GM19023 (cell line): Measurements from ENCODE around the gene MCF2.

Experiments used
- ATAC-seq: cut with Tn5 transposase; IDR thresholded peaks from one replicate; pipeline ENCODE4 v1.9.1; 2021; ENCODE audit warnings: mild to moderate bottlenecking, moderate library complexity; ENCODE audit not compliant: unreplicated experiment

Gene MCF2

DNA sequence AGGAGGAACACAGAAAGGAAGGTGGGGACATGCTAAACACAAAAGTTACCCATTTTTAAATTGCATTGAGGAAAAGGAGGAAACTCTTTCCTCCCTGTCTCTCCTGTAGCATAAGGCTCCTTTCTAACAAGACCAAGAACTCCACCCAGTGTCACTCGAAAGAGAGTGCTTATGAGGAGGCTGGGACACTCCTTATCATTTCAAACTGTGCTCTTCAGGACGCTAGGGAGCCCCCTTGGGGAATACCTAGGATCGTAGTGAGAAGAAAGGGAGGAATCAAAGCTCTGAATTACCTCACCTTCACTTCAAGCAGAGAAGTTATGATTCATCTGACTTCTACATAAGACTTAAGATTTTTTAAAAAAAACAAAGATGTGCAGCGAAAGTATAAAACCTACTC lies 111.9 kb downstream of the MCF2 start:
- no peak for ATAC-seq

DNA sequence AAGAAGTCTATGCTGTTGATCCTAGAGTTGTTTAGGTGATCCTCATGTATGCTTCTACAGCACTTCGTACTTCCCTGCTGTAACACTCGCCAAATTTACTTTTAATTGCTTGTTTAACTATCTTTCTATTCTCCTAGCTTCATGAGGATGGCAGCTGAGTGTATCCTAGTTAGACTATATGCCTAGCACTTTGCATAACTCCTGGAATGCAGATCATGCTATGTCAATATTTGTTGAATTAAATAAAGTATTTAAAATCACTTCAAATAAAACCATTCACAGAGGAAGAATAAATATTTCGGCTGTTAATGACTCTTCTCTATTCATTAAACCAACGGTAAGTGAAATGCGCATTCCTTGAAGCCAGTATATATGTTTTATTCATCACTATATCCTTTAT lies 122.4 kb downstream of the MCF2 start:
- ATAC-seq: no peak

DNA sequence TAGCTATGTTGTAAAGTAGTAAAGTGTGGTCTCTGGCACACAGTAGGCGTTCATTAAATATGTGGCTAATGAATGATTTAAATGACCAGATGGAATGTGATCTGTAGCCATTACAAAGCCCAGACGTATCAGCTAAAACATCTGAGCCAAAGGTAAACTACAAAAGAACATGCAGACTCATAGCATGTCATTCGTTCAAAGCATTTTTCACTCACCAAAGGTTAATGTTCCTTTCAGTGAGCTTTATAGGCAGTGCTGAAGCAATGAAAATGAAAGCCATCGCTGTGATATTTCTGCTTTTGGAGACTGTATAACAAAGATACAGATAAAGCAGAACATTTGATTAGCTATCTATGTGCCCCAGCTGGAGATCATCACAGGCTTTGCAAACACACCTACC lies 126.9 kb downstream of the MCF2 start:
- no peak for ATAC-seq

DNA sequence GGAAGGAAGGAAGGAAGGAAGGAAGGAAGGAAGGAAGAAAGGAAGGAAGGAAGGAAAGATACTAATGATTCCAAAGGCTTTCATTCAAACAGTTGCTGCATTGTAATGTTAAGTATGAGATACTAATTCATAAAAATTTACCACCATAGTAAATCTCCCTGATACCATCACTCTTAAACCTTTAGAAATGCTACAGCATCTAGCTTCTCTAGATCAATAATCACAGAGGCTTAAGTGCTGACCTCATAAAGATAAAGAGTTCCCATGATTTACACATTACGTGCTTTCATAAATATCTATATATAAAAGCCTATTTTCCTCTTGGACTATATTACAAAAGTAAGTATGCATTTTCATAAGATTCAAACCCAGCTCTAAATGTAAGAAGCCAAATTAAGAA lies 141.0 kb downstream of the MCF2 start:
- ATAC-seq: no peak

DNA sequence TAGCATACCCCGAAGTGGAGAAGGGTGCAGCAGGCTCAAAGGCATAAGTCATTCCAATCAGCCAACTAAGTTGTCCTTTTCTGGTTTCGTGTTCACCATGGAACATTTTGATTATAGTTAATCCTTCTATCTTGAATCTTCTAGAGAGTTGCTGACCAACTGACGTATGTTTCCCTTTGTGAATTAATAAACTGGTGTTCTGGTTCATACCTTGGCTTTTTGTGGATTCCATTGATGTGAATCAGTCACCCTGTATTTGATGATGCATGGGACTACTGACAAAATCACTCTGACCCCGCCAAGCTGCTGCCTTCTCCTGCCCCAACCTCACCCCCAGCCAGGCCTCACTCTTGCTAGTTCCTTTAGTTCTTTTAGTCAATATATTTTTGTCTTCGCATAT lies 144.7 kb downstream of the MCF2 start:
- no peak for ATAC-seq

DNA sequence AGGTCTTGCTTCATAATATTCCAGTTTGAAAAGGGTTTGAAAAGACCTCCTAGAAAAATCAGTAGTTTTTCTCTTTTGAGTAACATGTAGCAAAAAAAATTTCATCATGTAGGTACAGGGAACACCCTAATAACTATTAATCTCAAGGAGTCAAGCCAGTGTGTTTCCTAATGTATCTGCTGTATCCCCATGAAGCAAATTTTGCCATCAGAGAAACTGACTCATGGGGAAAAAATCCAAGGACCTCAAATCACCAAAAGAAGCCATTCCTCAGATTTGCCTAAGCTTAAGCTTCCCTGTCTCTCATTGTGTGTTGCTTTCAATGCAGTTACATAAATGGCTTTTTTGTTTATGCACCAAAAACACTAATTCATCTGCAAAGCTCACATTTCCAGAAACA lies 147.7 kb downstream of the MCF2 start:
- no peak for ATAC-seq

DNA sequence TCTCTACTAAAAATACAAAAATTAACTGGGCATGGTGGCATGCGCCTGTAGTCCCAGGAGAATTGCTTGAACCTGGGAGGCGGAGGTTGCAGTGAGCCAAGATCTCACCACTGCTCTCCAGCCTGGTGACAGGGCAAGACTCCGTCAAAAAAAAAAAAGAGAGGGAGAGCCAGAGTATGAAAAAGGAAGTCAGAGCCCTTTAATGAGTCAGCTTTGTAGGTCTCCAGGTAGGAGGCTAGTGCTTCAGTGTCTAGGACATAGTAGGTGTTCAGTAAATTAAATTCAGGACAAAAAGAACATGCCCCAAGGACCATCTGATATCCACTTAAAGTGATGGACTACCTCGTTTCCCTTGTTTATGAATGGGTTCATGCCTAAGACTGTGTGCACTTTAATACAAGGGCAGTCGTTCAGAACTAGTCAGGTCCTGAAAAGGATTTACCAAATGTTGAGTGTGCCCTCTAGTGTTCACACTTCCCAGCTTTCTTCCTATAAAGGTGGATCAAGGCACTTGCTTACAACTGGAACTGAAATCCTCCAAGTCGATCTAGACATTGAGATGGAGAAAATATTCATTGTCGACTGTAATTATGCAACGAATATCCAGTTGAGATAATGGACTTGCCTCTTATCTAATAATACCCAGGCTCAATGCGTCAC lies 148.5 kb downstream of the MCF2 start:
- peak; percentile 73 for ATAC-seq

DNA sequence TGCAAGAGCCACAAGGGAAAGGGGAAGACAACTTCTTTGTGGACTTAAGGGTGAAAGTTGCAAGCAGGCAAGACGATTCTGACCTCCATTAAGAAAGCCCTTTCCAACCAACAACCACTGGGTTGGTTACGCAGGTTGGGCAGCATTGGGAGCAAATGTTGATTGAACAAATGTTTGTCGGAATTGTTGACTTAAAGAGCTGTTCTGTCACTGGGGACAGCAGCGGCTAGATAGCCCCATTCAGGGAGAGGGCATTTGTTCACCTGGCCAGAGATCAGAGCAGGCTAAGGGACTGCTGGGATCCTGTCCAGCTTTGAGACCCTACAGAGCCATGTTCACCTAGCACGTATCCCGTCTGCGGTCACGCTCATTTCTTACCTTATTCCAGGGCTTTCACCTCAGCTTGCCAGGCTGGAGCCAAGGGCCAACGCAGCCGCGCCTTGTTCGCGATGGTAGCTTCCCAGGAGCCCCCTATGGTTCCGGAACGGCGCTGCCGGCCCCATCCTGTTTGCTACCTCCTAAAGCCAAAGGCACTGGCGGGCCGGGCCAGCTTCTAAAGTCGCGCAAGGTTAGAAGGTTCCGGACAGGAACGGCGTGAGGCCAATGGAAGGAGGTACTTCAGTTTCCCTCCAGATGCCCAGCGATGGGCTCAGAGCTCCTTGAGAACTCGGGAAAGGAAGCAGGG lies 152.8 kb downstream of the MCF2 start:
- no peak for ATAC-seq

DNA sequence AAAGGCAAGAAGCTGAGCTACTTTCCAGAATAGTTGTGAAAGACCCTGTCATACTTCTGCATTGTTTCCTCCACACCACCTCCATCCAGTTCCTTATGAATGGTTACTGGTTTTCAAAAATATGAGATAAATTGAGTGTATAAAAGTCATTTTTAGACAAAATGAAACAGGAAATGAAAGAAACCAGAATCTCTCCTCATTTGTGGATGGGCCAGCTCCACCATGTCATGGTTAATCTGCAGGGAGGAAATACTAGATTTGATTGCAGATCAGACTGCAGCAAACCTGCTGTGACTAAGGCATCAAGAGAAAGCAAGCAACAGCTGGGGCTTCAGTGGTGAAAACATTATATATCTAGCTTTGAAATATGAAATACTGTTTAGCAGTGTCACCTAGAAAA lies 153.6 kb downstream of the MCF2 start:
- no peak for ATAC-seq

DNA sequence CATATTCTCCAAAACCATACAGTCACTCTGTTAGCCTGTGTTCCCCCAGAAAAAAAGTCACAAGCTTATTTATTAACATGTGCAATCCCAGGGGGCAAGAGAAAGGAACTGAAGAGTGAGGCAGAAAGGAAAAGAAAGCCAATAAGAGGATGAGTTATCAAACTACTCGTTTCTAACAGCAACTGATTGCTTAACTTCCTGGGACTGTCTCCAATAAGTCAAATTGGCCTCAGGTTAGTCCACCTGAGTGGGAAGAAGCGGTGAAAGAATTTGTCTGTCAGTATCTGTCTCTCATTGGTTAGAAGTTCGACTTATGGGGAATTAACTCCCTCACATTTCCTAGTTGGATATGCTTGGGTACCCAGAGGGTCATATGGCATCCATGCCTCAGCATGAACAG lies 163.4 kb downstream of the MCF2 start:
- no peak for ATAC-seq

DNA sequence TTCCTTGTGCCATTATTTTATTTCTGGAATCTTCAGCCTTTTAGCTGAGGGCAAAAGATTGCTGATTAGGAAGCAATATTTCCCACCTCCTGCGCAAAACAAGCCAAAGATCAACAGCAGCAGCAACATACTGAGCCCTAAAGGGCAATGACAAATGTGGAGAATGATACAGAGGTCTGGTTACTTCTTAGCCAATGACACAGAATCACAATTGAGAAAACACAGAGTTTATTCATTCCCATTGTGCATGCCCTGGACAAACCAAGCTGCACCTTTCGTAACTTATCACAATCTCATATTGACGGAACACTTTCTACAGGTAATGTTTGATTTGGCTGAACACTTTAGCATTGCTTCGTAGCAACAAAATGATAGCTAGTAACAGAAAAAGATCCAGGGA lies 164.0 kb downstream of the MCF2 start:
- no peak for ATAC-seq

DNA sequence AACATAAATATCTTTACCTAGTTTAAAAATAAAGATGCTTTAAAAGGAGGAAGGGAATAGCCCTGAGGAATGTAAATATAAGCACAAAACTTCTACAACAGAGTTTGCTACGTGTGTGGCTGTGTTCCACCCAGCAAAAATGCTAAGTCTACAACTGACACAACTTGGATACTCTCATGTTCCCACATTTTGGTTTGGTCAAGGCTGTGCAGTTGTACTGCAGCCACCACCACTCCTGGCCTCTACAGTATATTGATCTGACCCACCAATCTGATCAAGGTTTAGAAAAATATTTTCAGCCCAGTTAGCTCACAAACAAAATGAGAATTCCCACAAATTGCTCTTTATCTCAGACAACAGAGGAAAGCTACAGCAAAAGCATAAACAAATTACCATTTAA lies 165.3 kb downstream of the MCF2 start:
- ATAC-seq: no peak

DNA sequence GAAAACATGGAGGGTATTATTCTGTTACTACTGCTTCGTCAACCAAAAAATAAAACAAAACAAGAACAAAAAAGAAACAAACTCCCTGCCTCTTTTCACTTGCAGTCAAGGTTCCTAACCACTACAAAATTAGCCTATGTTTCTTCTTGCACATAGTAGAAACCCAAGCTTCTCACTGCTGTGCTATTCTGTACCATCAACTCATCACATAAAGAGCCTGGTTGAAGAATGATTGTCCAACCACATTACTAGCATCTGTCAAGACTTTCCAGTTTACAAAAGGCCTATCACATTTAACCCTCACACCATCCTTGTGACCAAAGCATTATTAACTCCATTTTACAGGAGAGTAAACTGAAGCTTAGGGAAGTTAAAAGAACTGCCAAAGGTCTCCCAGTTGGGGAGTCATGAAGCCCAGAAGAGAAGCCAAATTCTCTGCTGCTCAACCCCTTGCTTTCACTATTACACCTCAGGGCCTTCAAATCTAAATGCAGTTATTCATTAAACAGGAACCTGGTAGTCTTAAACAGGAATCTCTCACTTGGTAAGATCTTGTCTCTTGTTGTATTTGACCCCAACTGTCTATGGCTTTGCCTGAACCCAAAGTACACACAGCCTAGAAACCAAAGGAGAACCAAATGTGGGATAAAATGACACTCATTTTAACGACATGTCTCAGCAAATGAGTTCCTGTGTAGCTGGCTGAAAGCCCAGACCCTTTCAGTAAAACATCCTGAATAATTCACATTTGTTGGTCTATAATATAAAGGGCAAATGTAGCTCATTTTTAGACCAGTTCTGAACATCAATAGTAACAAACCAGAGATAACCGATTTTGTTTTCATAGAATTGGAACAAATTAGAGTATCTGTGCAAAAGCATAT lies 168.8 kb downstream of the MCF2 start:
- ATAC-seq: no peak

DNA sequence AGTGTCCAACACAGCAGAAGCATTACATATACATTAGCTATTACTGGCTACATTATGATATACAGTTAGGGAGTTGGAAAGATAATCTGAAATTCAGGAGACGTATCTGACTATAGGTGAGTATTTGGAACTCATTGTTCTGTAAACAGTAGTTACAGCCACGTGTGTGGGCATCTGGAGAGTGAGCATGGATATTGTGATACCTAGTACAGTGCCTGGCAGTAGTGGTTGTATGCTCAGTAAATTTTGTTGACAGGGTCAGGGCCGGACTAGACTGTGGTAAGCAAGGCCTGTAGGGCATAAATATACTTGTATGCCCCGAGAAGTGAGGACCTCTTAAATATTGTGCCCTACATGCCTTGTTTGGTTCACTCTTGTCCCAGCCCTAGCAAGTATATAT lies 174.5 kb downstream of the MCF2 start:
- no peak for ATAC-seq

DNA sequence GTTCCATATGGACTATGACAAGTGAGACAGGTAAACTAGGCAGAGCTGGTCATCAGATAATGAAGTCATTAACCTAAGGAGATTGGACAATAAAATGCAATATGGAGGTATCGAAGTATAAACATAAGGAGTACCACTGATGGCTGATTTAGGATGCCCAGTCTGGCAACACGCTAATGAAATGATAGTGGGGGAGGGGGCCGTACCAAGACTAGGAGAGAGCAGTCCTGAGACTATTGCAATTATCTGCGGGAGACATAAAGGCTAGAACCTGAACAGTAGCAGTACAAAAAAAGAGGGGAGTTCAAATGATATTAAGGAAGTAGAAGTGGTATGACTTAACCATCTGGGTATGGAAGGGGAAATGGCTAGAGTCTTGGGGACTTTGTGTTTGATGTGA lies 175.1 kb downstream of the MCF2 start:
- ATAC-seq: no peak
